ENCODE data around the gene GADD45B. TPM values are rescaled to one million over a fixed set of nuclear protein-coding genes. Genes with fewer than 3 reads are reported as not detected.

Gene GADD45B
- total RNA-seq, 1 experiment from 2014 or later = 56.2 TPM

GRCh38 chr19:2443116-2443784 lies 32.7 kb upstream of the GADD45B start:
- no peaks in the 10 kb centered on the region for H3K27me3 ChIP-seq (ENCODE audit: control insufficient read depth, insufficient read depth, low read length)
- in situ Hi-C loops (cut with HindIII; ENCODE audit: low pct_unique_long_range_greater_than_20kb, low sequenced_read_pairs) (no loop called here), intact Hi-C loops (cut with micrococcal nuclease; ENCODE audit: unreplicated experiment) (no loop called here)
- CTCF ChIA-PET = no interaction called here
- DNase-seq (ENCODE audit: low read depth, low spot score) (no peak), ATAC-seq (no peak)
- H3K4me3 ChIP-seq (ENCODE audit: low read depth in 2 of 2, low read length in 2 of 2) = no peak overlapping the region
- H3K27ac ChIP-seq (ENCODE audit: low read length) = no peak overlapping the region
- no peaks in the 10 kb centered on the region; the same call in 1 of the 2 replicates for H3K36me3 ChIP-seq (ENCODE audit: control insufficient read depth, insufficient read depth, low read length)
- TF ChIP-seq CTCF (IDR thresholded peaks at IDR 0.05) (no peak), REST (IDR thresholded peaks at IDR 0.05; ENCODE audit: insufficient read depth in 1 of 2, low read depth in 2 of 2, low read length in 1 of 2) (no peak), TCF7L2 (IDR thresholded peaks at IDR 0.05; ENCODE audit: low read depth, low read length) (no peak), POLR2AphosphoS5 (IDR thresholded peaks at IDR 0.05; ENCODE audit: low read depth, low read length) (no peak), SIN3A (IDR thresholded peaks at IDR 0.05; ENCODE audit: borderline replicate concordance, insufficient read depth, low read depth, low read length) (no peak)
- BruUV-seq (replicated peaks) = no TSS peak
- POLR2A ChIA-PET = no interaction called here
- no peaks in the 10 kb centered on the region for H3K9me3 ChIP-seq (ENCODE audit: control insufficient read depth, insufficient read depth, low read depth, low read length)
- no peaks in the 10 kb centered on the region for H3K4me1 ChIP-seq (ENCODE audit: control insufficient read depth, insufficient read depth, low read length)

- in situ Hi-C loops (cut with HindIII; ENCODE audit: low pct_unique_long_range_greater_than_20kb, low sequenced_read_pairs) (no loop called here), intact Hi-C loops (cut with micrococcal nuclease; ENCODE audit: unreplicated experiment) (no loop called here)
- ChIA-PET CTCF (no interaction called here), POLR2A (no interaction called here)
- H3K9me3 ChIP-seq (ENCODE audit: control insufficient read depth, insufficient read depth, low read depth, low read length) = no peaks in the 10 kb centered on the region
- DNase-seq (ENCODE audit: low read depth, low spot score) (no peak), ATAC-seq (0 out of 2 replicates have a peak, but pooled peaks have one; percentile 26)
- H3K36me3 ChIP-seq (ENCODE audit: control insufficient read depth, insufficient read depth, low read length) = no peaks in the 10 kb centered on the region; the same call in 1 of the 2 replicates
- BruUV-seq (replicated peaks) = no TSS peak
- no peak overlapping the region for H3K27ac ChIP-seq (ENCODE audit: low read length)
- TF ChIP-seq SIN3A (IDR thresholded peaks at IDR 0.05; ENCODE audit: borderline replicate concordance, insufficient read depth, low read depth, low read length) = no peak
- TF ChIP-seq REST (IDR thresholded peaks at IDR 0.05; ENCODE audit: insufficient read depth in 1 of 2, low read depth in 2 of 2, low read length in 1 of 2) = no peak
- TF ChIP-seq CTCF (IDR thresholded peaks at IDR 0.05) = no peak
- TF ChIP-seq POLR2AphosphoS5 (IDR thresholded peaks at IDR 0.05; ENCODE audit: low read depth, low read length) = no peak
- no peak for TF ChIP-seq TCF7L2 (IDR thresholded peaks at IDR 0.05; ENCODE audit: low read depth, low read length)
- no peaks in the 10 kb centered on the region for H3K27me3 ChIP-seq (ENCODE audit: control insufficient read depth, insufficient read depth, low read length)
- H3K4me1 ChIP-seq (ENCODE audit: control insufficient read depth, insufficient read depth, low read length) = no peaks in the 10 kb centered on the region
- no peak overlapping the region for H3K4me3 ChIP-seq (ENCODE audit: low read depth in 2 of 2, low read length in 2 of 2)
These were observed 32.1 kb upstream of the GADD45B start for GRCh38 chr19:2443785-2444182.

Data from Panc1 (cell line).